ENCODE results near the gene ALG6. TPM values are rescaled to one million over a fixed set of nuclear protein-coding genes. Genes with fewer than 3 reads are reported as not detected.

The ALG6 gene
- total and polyA plus RNA-seq, 2 of the 13 experiments (the other 11 are each of a cell fraction or from before 2014, with no cell fraction given): 6.8 to 8.1 TPM

DNA sequence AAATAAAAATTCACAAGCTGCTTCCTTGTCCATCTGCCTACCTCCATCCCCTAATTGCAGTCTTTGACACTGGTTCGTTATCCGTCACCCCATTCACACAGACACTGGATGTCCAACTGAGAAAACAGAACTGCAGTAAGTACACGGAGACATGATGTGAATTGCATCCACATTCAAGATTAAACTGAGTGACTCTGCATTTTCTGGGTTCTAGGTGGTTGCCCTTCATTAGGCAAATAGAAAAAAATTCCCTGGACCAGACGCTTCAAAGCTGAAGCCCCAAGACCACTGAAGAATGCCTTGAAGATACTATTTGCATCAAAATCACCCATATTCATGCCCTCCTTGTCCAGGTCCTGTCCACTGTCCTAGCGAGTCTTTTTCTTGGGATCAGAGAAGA is 7.9 kb upstream of the ALG6 start:
- Histone ChIP-seq H3K27ac (ENCODE audit: extremely low read length, insufficient read depth, low read length) (no peak overlapping the region), H3K9ac (ENCODE audit: insufficient read depth, low read depth, low read length) (no peak overlapping the region), H3K9me3 (ENCODE audit: low read length) (no peaks in the 10 kb centered on the region), H3K4me1 (ENCODE audit: insufficient read depth, low read length) (no peaks in the 10 kb centered on the region), H3K4me2 (ENCODE audit: low read depth, low read length) (no peak overlapping the region), H3K27me3 (ENCODE audit: control insufficient read depth in 1 of 2, insufficient read depth in 2 of 2, low read length in 2 of 2) (no peaks in the 10 kb centered on the region; a peak in 1 of 5 replicates), H3K4me3 (replicated peaks in 1 of 3; ENCODE audit: insufficient read depth in 1 of 3, low read depth in 2 of 3, low read length in 3 of 3) (no peak overlapping the region), H3K79me2 (ENCODE audit: insufficient read depth, low read length) (no peaks in the 10 kb centered on the region), H2AFZ (ENCODE audit: low read length) (no peak overlapping the region), H3K36me3 (replicated peaks in 1 of 2; ENCODE audit: control insufficient read depth in 1 of 2, insufficient read depth in 2 of 2, low read length in 2 of 2) (no peaks in the 10 kb centered on the region), H4K20me1 (ENCODE audit: insufficient read depth, low read length) (no peaks in the 10 kb centered on the region)
- in situ Hi-C loops (cut with HindIII; ENCODE audit: extremely low pct_ligation_motif_present, low pct_unique_long_range_greater_than_20kb): no loop called here
- no peak for ATAC-seq
- WGBS (ENCODE audit: low lambda C conversion rate): 38% methylated on average over 5 of the region's 5 CpGs
- POLR2A ChIA-PET: no interaction called here
- DNase-seq (ENCODE audit: low spot score): no peak
- TF ChIP-seq, protein P1, sequence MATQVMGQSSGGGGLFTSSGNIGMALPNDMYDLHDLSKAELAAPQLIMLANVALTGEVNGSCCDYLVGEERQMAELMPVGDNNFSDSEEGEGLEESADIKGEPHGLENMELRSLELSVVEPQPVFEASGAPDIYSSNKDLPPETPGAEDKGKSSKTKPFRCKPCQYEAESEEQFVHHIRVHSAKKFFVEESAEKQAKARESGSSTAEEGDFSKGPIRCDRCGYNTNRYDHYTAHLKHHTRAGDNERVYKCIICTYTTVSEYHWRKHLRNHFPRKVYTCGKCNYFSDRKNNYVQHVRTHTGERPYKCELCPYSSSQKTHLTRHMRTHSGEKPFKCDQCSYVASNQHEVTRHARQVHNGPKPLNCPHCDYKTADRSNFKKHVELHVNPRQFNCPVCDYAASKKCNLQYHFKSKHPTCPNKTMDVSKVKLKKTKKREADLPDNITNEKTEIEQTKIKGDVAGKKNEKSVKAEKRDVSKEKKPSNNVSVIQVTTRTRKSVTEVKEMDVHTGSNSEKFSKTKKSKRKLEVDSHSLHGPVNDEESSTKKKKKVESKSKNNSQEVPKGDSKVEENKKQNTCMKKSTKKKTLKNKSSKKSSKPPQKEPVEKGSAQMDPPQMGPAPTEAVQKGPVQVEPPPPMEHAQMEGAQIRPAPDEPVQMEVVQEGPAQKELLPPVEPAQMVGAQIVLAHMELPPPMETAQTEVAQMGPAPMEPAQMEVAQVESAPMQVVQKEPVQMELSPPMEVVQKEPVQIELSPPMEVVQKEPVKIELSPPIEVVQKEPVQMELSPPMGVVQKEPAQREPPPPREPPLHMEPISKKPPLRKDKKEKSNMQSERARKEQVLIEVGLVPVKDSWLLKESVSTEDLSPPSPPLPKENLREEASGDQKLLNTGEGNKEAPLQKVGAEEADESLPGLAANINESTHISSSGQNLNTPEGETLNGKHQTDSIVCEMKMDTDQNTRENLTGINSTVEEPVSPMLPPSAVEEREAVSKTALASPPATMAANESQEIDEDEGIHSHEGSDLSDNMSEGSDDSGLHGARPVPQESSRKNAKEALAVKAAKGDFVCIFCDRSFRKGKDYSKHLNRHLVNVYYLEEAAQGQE (IDR thresholded peaks at IDR 0.05; ENCODE audit: borderline replicate concordance in 1 of 2, low read depth in 1 of 2, low read length in 2 of 2): no peak
- TF ChIP-seq, protein P2, sequence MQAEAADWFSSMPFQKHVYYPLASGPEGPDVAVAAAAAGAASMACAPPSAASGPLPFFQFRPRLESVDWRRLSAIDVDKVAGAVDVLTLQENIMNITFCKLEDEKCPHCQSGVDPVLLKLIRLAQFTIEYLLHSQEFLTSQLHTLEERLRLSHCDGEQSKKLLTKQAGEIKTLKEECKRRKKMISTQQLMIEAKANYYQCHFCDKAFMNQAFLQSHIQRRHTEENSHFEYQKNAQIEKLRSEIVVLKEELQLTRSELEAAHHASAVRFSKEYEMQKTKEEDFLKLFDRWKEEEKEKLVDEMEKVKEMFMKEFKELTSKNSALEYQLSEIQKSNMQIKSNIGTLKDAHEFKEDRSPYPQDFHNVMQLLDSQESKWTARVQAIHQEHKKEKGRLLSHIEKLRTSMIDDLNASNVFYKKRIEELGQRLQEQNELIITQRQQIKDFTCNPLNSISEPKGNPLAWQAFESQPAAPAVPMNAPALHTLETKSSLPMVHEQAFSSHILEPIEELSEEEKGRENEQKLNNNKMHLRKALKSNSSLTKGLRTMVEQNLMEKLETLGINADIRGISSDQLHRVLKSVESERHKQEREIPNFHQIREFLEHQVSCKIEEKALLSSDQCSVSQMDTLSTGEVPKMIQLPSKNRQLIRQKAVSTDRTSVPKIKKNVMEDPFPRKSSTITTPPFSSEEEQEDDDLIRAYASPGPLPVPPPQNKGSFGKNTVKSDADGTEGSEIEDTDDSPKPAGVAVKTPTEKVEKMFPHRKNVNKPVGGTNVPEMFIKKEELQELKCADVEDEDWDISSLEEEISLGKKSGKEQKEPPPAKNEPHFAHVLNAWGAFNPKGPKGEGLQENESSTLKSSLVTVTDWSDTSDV (CRISPR knock-in tag; IDR thresholded peaks at IDR 0.05): no peak
- TF ChIP-seq, protein P3, sequence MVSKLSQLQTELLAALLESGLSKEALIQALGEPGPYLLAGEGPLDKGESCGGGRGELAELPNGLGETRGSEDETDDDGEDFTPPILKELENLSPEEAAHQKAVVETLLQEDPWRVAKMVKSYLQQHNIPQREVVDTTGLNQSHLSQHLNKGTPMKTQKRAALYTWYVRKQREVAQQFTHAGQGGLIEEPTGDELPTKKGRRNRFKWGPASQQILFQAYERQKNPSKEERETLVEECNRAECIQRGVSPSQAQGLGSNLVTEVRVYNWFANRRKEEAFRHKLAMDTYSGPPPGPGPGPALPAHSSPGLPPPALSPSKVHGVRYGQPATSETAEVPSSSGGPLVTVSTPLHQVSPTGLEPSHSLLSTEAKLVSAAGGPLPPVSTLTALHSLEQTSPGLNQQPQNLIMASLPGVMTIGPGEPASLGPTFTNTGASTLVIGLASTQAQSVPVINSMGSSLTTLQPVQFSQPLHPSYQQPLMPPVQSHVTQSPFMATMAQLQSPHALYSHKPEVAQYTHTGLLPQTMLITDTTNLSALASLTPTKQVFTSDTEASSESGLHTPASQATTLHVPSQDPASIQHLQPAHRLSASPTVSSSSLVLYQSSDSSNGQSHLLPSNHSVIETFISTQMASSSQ (IDR thresholded peaks at IDR 0.05; ENCODE audit: low read depth): no peak
- TF ChIP-seq, protein P3 (CRISPR knock-in tag; IDR thresholded peaks at IDR 0.05; ENCODE audit: borderline replicate concordance): no peak
- TF ChIP-seq, protein P4, sequence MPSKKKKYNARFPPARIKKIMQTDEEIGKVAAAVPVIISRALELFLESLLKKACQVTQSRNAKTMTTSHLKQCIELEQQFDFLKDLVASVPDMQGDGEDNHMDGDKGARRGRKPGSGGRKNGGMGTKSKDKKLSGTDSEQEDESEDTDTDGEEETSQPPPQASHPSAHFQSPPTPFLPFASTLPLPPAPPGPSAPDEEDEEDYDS (CRISPR knock-in tag; IDR thresholded peaks at IDR 0.05): no peak
- TF ChIP-seq ZNF136 (CRISPR knock-in tag; IDR thresholded peaks at IDR 0.05; ENCODE audit: low read depth): no peak
- TF ChIP-seq NFE2 (CRISPR knock-in tag; IDR thresholded peaks at IDR 0.05): no peak
- TF ChIP-seq JUNB (CRISPR knock-in tag; IDR thresholded peaks at IDR 0.05; ENCODE audit: borderline replicate concordance): no peak
- FAIRE-seq: no peak
- intact Hi-C loops (cut with micrococcal nuclease; ENCODE audit: unreplicated experiment): no loop called here
- no TSS peak for BruUV-seq (replicated peaks)
- CTCF ChIA-PET (ENCODE audit: low intra/inter-chr PET ratio, low total read pairs): no interaction called here
